ENCODE measurements around the gene SRRT.

- TF ChIP-seq GATA2 (IDR thresholded peaks at IDR 0.05; ENCODE audit: low read depth, low read length): no peak
- TF ChIP-seq GATA3 (IDR thresholded peaks at IDR 0.05; ENCODE audit: low read depth, low read length): no peak
Observed at GRCh38 chr7:100859856-100860255, 15.0 kb upstream of the SRRT start.
